ENCODE results near the gene ERP44.
"Not testable (repeated sequence)": the region's sequence is repeated elsewhere in the genome, so short reads cannot be mapped to it uniquely, and the experiment has no call there.

The ERP44 gene

GRCh38 chr9:100099722-100100042, 882 bp upstream of the ERP44 start:
- no peak for DNase-seq

- peak; percentile 50 for DNase-seq
Observed at GRCh38 chr9:100098046-100098886, 534 bp downstream of the ERP44 start.

GRCh38 chr9:100096378-100096916, 2.4 kb downstream of the ERP44 start:
- DNase-seq, result no peak

- DNase-seq, result not testable (repeated sequence)
Observed at GRCh38 chr9:100094411-100094810, 4.4 kb downstream of the ERP44 start.

- no peak for DNase-seq
Observed at GRCh38 chr9:100092066-100092465, 6.7 kb downstream of the ERP44 start.

GRCh38 chr9:100091650-100092049, 7.2 kb downstream of the ERP44 start:
- DNase-seq, result no peak

- DNase-seq, result no peak
Observed at GRCh38 chr9:100090880-100091279, 7.9 kb downstream of the ERP44 start.

GRCh38 chr9:100088202-100088601, 10.6 kb downstream of the ERP44 start:
- no peak for DNase-seq

- DNase-seq, result no peak
Observed at GRCh38 chr9:100087218-100087617, 11.6 kb downstream of the ERP44 start.

- DNase-seq, result no peak
Observed at GRCh38 chr9:100086097-100086635, 12.6 kb downstream of the ERP44 start.

- peak; percentile 14 for DNase-seq
Observed at GRCh38 chr9:100084734-100085133, 14.1 kb downstream of the ERP44 start.

- peak; percentile 22 for DNase-seq
Observed at GRCh38 chr9:100084128-100084453, 14.7 kb downstream of the ERP44 start.

- no peak for DNase-seq
Observed at GRCh38 chr9:100083448-100084127, 15.2 kb downstream of the ERP44 start.

- no peak for DNase-seq
Observed at GRCh38 chr9:100082782-100083181, 16.0 kb downstream of the ERP44 start.

GRCh38 chr9:100076256-100076655, 22.5 kb downstream of the ERP44 start:
- not testable (repeated sequence) for DNase-seq

GRCh38 chr9:100074989-100075388, 23.8 kb downstream of the ERP44 start:
- no peak for DNase-seq

- DNase-seq, result no peak
Observed at GRCh38 chr9:100074093-100074492, 24.7 kb downstream of the ERP44 start.

- DNase-seq, result no peak
Observed at GRCh38 chr9:100072805-100073204, 26.0 kb downstream of the ERP44 start.

- DNase-seq, result no peak
Observed at GRCh38 chr9:100071271-100071670, 27.5 kb downstream of the ERP44 start.

- no peak for DNase-seq
Observed at GRCh38 chr9:100070104-100071041, 28.4 kb downstream of the ERP44 start.

GRCh38 chr9:100069068-100069467, 29.7 kb downstream of the ERP44 start:
- DNase-seq, result not testable (repeated sequence)

GRCh38 chr9:100067990-100068389, 30.8 kb downstream of the ERP44 start:
- DNase-seq, result not testable (repeated sequence)

- peak; percentile 82 for DNase-seq
Observed at GRCh38 chr9:100066539-100066938, 32.3 kb downstream of the ERP44 start.

Measured in MV-4-11 (cell line).